ENCODE results near the gene HES1. TPM values are rescaled to one million over a fixed set of nuclear protein-coding genes. Genes with fewer than 3 reads are reported as not detected.

HES1 gene
- total RNA-seq, 6 experiments from 2014 or later = 12.9 to 40.3 (median 23.4) TPM

GRCh38 chr3:194109192-194109863 lies 26.6 kb upstream of the HES1 start:
- no peak for DNase-seq
- Histone ChIP-seq H3K9me3 (no peaks in the 10 kb centered on the region), H3K27me3 (no peaks in the 10 kb centered on the region), H3K4me3 (no peak overlapping the region), H3K36me3 (no peaks in the 10 kb centered on the region), H3K27ac (no peak overlapping the region), H3K4me1 (peaks cover 0 to 22% (median 9%) of the 10 kb centered on the region in 4 donors)
- 84% methylated on average over 3 of the region's 3 CpGs for WGBS (ENCODE audit: insufficient coverage, low coverage, low lambda C conversion rate, missing lambda C conversion rate)
- intact Hi-C loops (cut with DNase I) = no loop called here
- ATAC-seq = no peak
- TF ChIP-seq POLR2A (IDR thresholded peaks at IDR 0.05) (no peak), CTCF (IDR thresholded peaks at IDR 0.05) (no peak)

DNA sequence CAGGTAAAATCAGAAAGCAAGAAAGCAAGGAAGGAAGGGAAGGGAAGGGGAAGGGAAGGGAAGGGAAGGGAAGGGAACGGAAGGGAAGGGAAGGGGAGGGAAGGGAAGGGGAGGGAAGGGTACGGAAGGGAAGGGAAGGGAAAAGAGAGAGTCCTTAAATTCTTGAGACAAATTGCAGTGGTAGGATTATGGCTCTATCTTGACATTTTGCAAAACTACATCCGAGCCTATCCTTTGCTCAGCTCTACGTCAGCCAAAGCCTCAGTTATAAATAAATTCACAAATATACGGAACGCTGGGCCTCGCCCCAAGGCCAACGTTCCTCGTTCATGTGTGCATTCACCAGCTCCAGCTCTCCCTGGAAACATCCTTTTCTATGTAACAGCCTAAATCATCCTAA lies 25.5 kb upstream of the HES1 start:
- DNase-seq = no peak
- intact Hi-C loops (cut with DNase I) = no loop called here
- Histone ChIP-seq H3K4me3 (no peak overlapping the region), H3K36me3 (no peaks in the 10 kb centered on the region), H3K27me3 (no peaks in the 10 kb centered on the region), H3K27ac (no peak overlapping the region), H3K4me1 (peaks cover 0 to 22% (median 9%) of the 10 kb centered on the region in 4 donors), H3K9me3 (no peaks in the 10 kb centered on the region)
- WGBS (ENCODE audit: insufficient coverage, low coverage, low lambda C conversion rate, missing lambda C conversion rate) = 100% methylated on average over 5 of the region's 9 CpGs
- ATAC-seq = no peak
- TF ChIP-seq POLR2A (IDR thresholded peaks at IDR 0.05) = no peak
- no peak for TF ChIP-seq CTCF (IDR thresholded peaks at IDR 0.05)

DNA sequence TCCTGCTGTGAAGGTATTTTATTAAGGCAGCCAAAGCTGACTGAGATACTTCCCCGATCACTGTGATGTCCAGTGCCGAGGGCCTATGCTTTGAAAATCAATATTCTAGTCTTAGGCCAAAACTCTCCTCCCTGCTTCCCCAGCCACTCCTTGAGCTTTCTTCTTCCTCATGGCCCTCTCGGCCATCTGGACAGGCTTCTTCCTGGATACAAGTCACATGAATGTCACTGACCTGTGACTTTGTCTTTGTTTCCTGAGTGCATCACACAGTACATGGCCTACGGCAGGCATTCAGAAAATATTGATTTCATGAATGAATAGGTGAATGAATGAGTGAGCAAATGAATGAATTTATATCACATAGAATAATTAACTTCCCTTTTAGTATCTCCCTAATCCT lies 24.6 kb upstream of the HES1 start:
- Histone ChIP-seq H3K36me3 (no peaks in the 10 kb centered on the region), H3K4me3 (no peak overlapping the region), H3K27ac (peak overlapping the region in 1 of 3 donors; percentile 90), H3K4me1 (peaks cover 0 to 22% (median 9%) of the 10 kb centered on the region in 4 donors), H3K27me3 (no peaks in the 10 kb centered on the region), H3K9me3 (no peaks in the 10 kb centered on the region)
- ATAC-seq = peak in 3 of 4 donors; percentile 22 to 42 (median 38)
- TF ChIP-seq POLR2A (IDR thresholded peaks at IDR 0.05) = no peak
- TF ChIP-seq CTCF (IDR thresholded peaks at IDR 0.05) = no peak
- no peak for DNase-seq
- 10% methylated on average over 2 of the region's 4 CpGs for WGBS (ENCODE audit: insufficient coverage, low coverage, low lambda C conversion rate, missing lambda C conversion rate)
- intact Hi-C loops (cut with DNase I) = no loop called here

- peak overlapping the region in 1 of 3 donors; percentile 2 for H3K4me3 ChIP-seq
- DNase-seq (peak; percentile 46 to 90 (median 77)), ATAC-seq (peak; percentile 89 to 96 (median 92))
- H3K4me1 ChIP-seq = peaks cover 0 to 25% (median 11%) of the 10 kb centered on the region in 4 donors
- WGBS (ENCODE audit: insufficient coverage, low coverage, low lambda C conversion rate, missing lambda C conversion rate) = 22% methylated on average over 9 of the region's 9 CpGs
- no peaks in the 10 kb centered on the region for H3K27me3 ChIP-seq
- intact Hi-C loops (cut with DNase I) = no loop called here
- no peaks in the 10 kb centered on the region for H3K9me3 ChIP-seq
- H3K27ac ChIP-seq = peak overlapping the region; percentile 71 to 90 (median 75)
- no peaks in the 10 kb centered on the region for H3K36me3 ChIP-seq
- TF ChIP-seq CTCF (IDR thresholded peaks at IDR 0.05) (no peak), POLR2A (IDR thresholded peaks at IDR 0.05) (no peak)
Observed at GRCh38 chr3:194112120-194113106, 23.5 kb upstream of the HES1 start.

Measured in right lobe of liver (tissue), 6 donors.